ENCODE results near the gene FAM83B. TPM values are rescaled to one million over a fixed set of nuclear protein-coding genes. Genes with fewer than 3 reads are reported as not detected.
"Not testable (repeated sequence)": the region's sequence is repeated elsewhere in the genome, so short reads cannot be mapped to it uniquely, and the experiment has no call there.

FAM83B gene
- total RNA-seq, 4 donors from 2014 or later = 20.2 to 38.5 (median 36.6) TPM

DNA sequence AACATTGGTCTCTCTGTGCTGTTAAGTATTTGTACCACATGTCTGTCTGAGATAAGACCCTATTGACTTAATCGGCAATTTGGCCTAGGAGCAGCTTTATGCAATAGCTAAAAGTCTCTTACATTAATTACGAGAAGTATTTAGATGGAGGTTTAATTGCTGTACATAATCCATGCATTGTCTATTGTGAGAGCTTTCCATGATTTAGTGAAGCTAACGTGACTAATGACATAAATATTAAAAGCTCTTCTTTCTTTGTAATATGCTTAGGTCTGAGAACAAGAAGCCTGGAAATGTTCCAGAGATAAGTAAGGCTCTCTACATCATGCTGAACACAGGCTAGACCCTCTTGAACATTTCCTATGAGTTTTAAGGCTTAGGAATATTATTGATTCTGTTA, 32.7 kb upstream of the FAM83B start:
- no peaks in the 10 kb centered on the region for H3K36me3 ChIP-seq
- peaks cover 0 to 4% of the 10 kb centered on the region in 2 donors for H3K9me3 ChIP-seq
- TF ChIP-seq EP300 (IDR thresholded peaks at IDR 0.05; ENCODE audit: low read depth) (no peak), POLR2A (IDR thresholded peaks at IDR 0.05) (no peak), POLR2AphosphoS5 (IDR thresholded peaks at IDR 0.05) (no peak)
- TF ChIP-seq, protein P1, sequence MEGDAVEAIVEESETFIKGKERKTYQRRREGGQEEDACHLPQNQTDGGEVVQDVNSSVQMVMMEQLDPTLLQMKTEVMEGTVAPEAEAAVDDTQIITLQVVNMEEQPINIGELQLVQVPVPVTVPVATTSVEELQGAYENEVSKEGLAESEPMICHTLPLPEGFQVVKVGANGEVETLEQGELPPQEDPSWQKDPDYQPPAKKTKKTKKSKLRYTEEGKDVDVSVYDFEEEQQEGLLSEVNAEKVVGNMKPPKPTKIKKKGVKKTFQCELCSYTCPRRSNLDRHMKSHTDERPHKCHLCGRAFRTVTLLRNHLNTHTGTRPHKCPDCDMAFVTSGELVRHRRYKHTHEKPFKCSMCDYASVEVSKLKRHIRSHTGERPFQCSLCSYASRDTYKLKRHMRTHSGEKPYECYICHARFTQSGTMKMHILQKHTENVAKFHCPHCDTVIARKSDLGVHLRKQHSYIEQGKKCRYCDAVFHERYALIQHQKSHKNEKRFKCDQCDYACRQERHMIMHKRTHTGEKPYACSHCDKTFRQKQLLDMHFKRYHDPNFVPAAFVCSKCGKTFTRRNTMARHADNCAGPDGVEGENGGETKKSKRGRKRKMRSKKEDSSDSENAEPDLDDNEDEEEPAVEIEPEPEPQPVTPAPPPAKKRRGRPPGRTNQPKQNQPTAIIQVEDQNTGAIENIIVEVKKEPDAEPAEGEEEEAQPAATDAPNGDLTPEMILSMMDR (IDR thresholded peaks at IDR 0.05) = no peak
- no peak overlapping the region for H3K4me3 ChIP-seq
- H3K27me3 ChIP-seq = no peaks in the 10 kb centered on the region
- intact Hi-C loops (cut with DNase I; ENCODE audit: low total_unique reads) = no loop called here
- H3K27ac ChIP-seq = no peak overlapping the region
- DNase-seq = no peak
- H3K4me1 ChIP-seq = no peaks in the 10 kb centered on the region
- WGBS, 2 donors (ENCODE audit: low coverage in 1 of 2) = 83% methylated on average over 3 of the region's 3 CpGs; no CpG with 5 or more reads in 1 of the 2 donors
- in situ Hi-C loops (cut with MboI; ENCODE audit: low pct_ligation_motif_present in 1 of 4, low pct_unique_long_range_greater_than_20kb in 1 of 4, low sequenced_read_pairs in 3 of 4) = no loop called here

DNA sequence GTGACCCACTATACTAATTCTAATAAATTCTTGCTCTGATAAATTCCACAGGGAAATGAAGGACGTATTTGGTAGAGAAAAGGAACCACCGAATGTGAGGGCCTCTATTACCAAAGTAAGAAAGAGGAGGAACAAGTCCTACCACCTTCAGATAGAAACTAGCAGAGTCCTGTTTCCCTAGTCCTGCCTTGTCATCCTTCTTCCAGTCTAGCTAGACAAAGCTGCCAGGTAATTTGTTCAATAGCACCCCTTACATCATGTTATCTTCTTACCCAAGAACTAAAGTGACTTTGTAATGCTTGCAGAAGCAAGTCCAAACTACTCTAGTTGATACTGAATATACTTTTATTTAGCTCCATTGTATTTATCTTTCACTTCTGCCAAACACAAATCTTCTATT, 29.3 kb upstream of the FAM83B start:
- no peak overlapping the region for H3K4me3 ChIP-seq
- no peaks in the 10 kb centered on the region for H3K4me1 ChIP-seq
- peaks cover 0 to 3% of the 10 kb centered on the region in 2 donors for H3K9me3 ChIP-seq
- intact Hi-C loops (cut with DNase I; ENCODE audit: low total_unique reads) (no loop called here), in situ Hi-C loops (cut with MboI; ENCODE audit: low pct_ligation_motif_present in 1 of 4, low pct_unique_long_range_greater_than_20kb in 1 of 4, low sequenced_read_pairs in 3 of 4) (no loop called here)
- TF ChIP-seq EP300 (IDR thresholded peaks at IDR 0.05; ENCODE audit: low read depth) = no peak
- no peak for TF ChIP-seq POLR2A (IDR thresholded peaks at IDR 0.05)
- TF ChIP-seq, protein P1 (IDR thresholded peaks at IDR 0.05) = no peak
- TF ChIP-seq POLR2AphosphoS5 (IDR thresholded peaks at IDR 0.05) = no peak
- 88 to 95% methylated on average over 2 of the region's 2 CpGs for WGBS, 2 donors (ENCODE audit: low coverage in 1 of 2)
- no peaks in the 10 kb centered on the region for H3K36me3 ChIP-seq
- no peaks in the 10 kb centered on the region for H3K27me3 ChIP-seq
- no peak overlapping the region for H3K27ac ChIP-seq
- no peak for DNase-seq

GRCh38 chr6:54817834-54818233, 28.7 kb upstream of the FAM83B start:
- Histone ChIP-seq H3K36me3 (no peaks in the 10 kb centered on the region), H3K27ac (no peak overlapping the region), H3K9me3 (no peaks in the 10 kb centered on the region), H3K4me3 (no peak overlapping the region), H3K27me3 (no peaks in the 10 kb centered on the region), H3K4me1 (no peaks in the 10 kb centered on the region)
- in situ Hi-C loops (cut with MboI; ENCODE audit: low pct_ligation_motif_present in 1 of 4, low pct_unique_long_range_greater_than_20kb in 1 of 4, low sequenced_read_pairs in 3 of 4) (no loop called here), intact Hi-C loops (cut with DNase I; ENCODE audit: low total_unique reads) (no loop called here)
- TF ChIP-seq, protein P1 (IDR thresholded peaks at IDR 0.05) = no peak
- TF ChIP-seq POLR2A (IDR thresholded peaks at IDR 0.05) = no peak
- TF ChIP-seq POLR2AphosphoS5 (IDR thresholded peaks at IDR 0.05) = no peak
- DNase-seq = no peak
- 73 to 79% methylated on average over 1 to 2 of the region's 2 CpGs for WGBS, 2 donors (ENCODE audit: low coverage in 1 of 2)

GRCh38 chr6:54824225-54824624, 22.3 kb upstream of the FAM83B start:
- H3K4me3 ChIP-seq; in situ Hi-C loops (cut with MboI; ENCODE audit: low pct_ligation_motif_present in 1 of 4, low pct_unique_long_range_greater_than_20kb in 1 of 4, low sequenced_read_pairs in 3 of 4); H3K4me1 ChIP-seq; intact Hi-C loops (cut with DNase I; ENCODE audit: low total_unique reads); H3K36me3 ChIP-seq; DNase-seq; H3K27ac ChIP-seq; H3K27me3 ChIP-seq; H3K9me3 ChIP-seq: not testable (repeated sequence)
- 94% methylated on average over 6 of the region's 6 CpGs; no CpG with 5 or more reads in 1 of the 2 donors for WGBS, 2 donors (ENCODE audit: low coverage in 1 of 2)

- intact Hi-C loops (cut with DNase I; ENCODE audit: low total_unique reads) (no loop called here), in situ Hi-C loops (cut with MboI; ENCODE audit: low pct_ligation_motif_present in 1 of 4, low pct_unique_long_range_greater_than_20kb in 1 of 4, low sequenced_read_pairs in 3 of 4) (no loop called here)
- Histone ChIP-seq H3K9me3 (no peaks in the 10 kb centered on the region), H3K4me1 (no peaks in the 10 kb centered on the region), H3K4me3 (no peak overlapping the region), H3K27ac (no peak overlapping the region), H3K27me3 (no peaks in the 10 kb centered on the region), H3K36me3 (no peaks in the 10 kb centered on the region)
- TF ChIP-seq, protein P1 (IDR thresholded peaks at IDR 0.05) = no peak
- no peak for TF ChIP-seq POLR2AphosphoS5 (IDR thresholded peaks at IDR 0.05)
- TF ChIP-seq POLR2A (IDR thresholded peaks at IDR 0.05) = no peak
- no peak for TF ChIP-seq EP300 (IDR thresholded peaks at IDR 0.05; ENCODE audit: low read depth)
- DNase-seq = no peak
- 64 to 69% methylated on average over 1 to 2 of the region's 2 CpGs for WGBS, 2 donors (ENCODE audit: low coverage in 1 of 2)
Observed at GRCh38 chr6:54827010-54827409, 19.6 kb upstream of the FAM83B start.
